Measurements from ENCODE around the gene RPS2. TPM values are rescaled to one million over a fixed set of nuclear protein-coding genes. Genes with fewer than 3 reads are reported as not detected.

Gene RPS2
- total RNA-seq, 1 donor from 2014 or later = 5,082 TPM

GRCh38 chr16:2008009-2008526, 43.4 kb upstream of the RPS2 start:
- FAIRE-seq (peak; percentile 87), DNase-seq (ENCODE audit: low read depth) (peak; percentile 86)
- Histone ChIP-seq H3K36me3 (ENCODE audit: control insufficient read depth, insufficient read depth, low read length) (peaks cover 29% of the 10 kb centered on the region), H3K27me3 (ENCODE audit: control insufficient read depth, insufficient read depth, low read length) (no peaks in the 10 kb centered on the region), H3K4me3 (ENCODE audit: low read depth, low read length) (peak overlapping the region; percentile 59)
- no peak for TF ChIP-seq CTCF (IDR thresholded peaks at IDR 0.05; ENCODE audit: insufficient read depth, low read length, severe bottlenecking)

- no peaks in the 10 kb centered on the region for H3K27me3 ChIP-seq (ENCODE audit: control insufficient read depth, insufficient read depth, low read length)
- DNase-seq (ENCODE audit: low read depth) (no peak), FAIRE-seq (no peak)
- H3K36me3 ChIP-seq (ENCODE audit: control insufficient read depth, insufficient read depth, low read length) = peaks cover 37% of the 10 kb centered on the region
- TF ChIP-seq CTCF (IDR thresholded peaks at IDR 0.05; ENCODE audit: insufficient read depth, low read length, severe bottlenecking) = no peak
- H3K4me3 ChIP-seq (ENCODE audit: low read depth, low read length) = peak overlapping the region; percentile 59
These were observed 42.6 kb upstream of the RPS2 start for GRCh38 chr16:2007081-2007836.

- FAIRE-seq = no peak
- DNase-seq (ENCODE audit: low read depth) = no peak
- Histone ChIP-seq H3K27me3 (ENCODE audit: control insufficient read depth, insufficient read depth, low read length) (no peaks in the 10 kb centered on the region), H3K4me3 (ENCODE audit: low read depth, low read length) (no peak overlapping the region), H3K36me3 (ENCODE audit: control insufficient read depth, insufficient read depth, low read length) (peaks cover 46% of the 10 kb centered on the region)
- no peak for TF ChIP-seq CTCF (IDR thresholded peaks at IDR 0.05; ENCODE audit: insufficient read depth, low read length, severe bottlenecking)
These were observed 41.7 kb upstream of the RPS2 start for GRCh38 chr16:2006317-2006716.

GRCh38 chr16:2005646-2006045, 41.0 kb upstream of the RPS2 start:
- no peak for FAIRE-seq
- H3K27me3 ChIP-seq (ENCODE audit: control insufficient read depth, insufficient read depth, low read length) = no peaks in the 10 kb centered on the region
- peaks cover 49% of the 10 kb centered on the region for H3K36me3 ChIP-seq (ENCODE audit: control insufficient read depth, insufficient read depth, low read length)
- no peak overlapping the region for H3K4me3 ChIP-seq (ENCODE audit: low read depth, low read length)
- no peak for DNase-seq (ENCODE audit: low read depth)
- no peak for TF ChIP-seq CTCF (IDR thresholded peaks at IDR 0.05; ENCODE audit: insufficient read depth, low read length, severe bottlenecking)

- FAIRE-seq (no peak), DNase-seq (ENCODE audit: low read depth) (no peak)
- H3K4me3 ChIP-seq (ENCODE audit: low read depth, low read length) = no peak overlapping the region
- H3K27me3 ChIP-seq (ENCODE audit: control insufficient read depth, insufficient read depth, low read length) = no peaks in the 10 kb centered on the region
- TF ChIP-seq CTCF (IDR thresholded peaks at IDR 0.05; ENCODE audit: insufficient read depth, low read length, severe bottlenecking) = no peak
- H3K36me3 ChIP-seq (ENCODE audit: control insufficient read depth, insufficient read depth, low read length) = peaks cover 51% of the 10 kb centered on the region
These were observed 40.3 kb upstream of the RPS2 start for GRCh38 chr16:2004795-2005517.
